Measurements from ENCODE around the gene COPZ1.

DNA sequence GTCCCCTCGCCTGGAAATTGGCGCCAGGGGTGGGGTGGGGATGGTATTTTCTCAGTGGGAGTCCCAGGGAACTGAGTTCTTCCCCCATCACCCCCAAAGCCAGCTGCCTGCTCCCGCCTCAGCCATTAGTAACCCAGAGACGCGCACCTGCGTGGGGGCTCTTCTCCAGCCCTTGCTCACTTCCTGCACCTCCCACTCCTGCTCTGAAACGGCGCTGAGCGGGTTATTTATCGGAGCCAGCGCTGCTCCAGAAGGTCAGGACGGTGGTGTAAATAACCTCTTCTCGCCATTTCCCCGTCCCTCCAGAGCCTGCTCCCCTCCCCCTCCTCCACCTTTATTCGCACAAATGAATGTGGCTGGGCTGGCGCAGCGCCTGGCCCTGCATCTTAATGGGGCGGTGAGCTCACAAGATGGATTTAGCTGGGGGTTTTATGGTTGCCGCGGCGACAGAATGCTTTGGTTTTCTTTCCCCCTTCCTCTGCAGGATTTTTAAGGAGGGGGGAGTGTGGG, 27.1 kb downstream of the COPZ1 start:
- TF ChIP-seq, protein P1, sequence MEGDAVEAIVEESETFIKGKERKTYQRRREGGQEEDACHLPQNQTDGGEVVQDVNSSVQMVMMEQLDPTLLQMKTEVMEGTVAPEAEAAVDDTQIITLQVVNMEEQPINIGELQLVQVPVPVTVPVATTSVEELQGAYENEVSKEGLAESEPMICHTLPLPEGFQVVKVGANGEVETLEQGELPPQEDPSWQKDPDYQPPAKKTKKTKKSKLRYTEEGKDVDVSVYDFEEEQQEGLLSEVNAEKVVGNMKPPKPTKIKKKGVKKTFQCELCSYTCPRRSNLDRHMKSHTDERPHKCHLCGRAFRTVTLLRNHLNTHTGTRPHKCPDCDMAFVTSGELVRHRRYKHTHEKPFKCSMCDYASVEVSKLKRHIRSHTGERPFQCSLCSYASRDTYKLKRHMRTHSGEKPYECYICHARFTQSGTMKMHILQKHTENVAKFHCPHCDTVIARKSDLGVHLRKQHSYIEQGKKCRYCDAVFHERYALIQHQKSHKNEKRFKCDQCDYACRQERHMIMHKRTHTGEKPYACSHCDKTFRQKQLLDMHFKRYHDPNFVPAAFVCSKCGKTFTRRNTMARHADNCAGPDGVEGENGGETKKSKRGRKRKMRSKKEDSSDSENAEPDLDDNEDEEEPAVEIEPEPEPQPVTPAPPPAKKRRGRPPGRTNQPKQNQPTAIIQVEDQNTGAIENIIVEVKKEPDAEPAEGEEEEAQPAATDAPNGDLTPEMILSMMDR (conservative IDR thresholded peaks at IDR 0.05) = no peak
- no peak for TF ChIP-seq ZFX (IDR thresholded peaks at IDR 0.05)

Measured in C4-2B (cell line).